ENCODE results near the gene SLC6A7.

Gene SLC6A7

GRCh38 chr5:150159031-150159430 is 30.8 kb upstream of the SLC6A7 start:
- no peak for TF ChIP-seq JUND (IDR thresholded peaks at IDR 0.05; ENCODE audit: low read depth)
- in situ Hi-C loops (cut with HindIII; ENCODE audit: low pct_unique_long_range_greater_than_20kb, low sequenced_read_pairs): no loop called here
- no peak for DNase-seq (ENCODE audit: low read depth in 1 of 2, low spot score in 1 of 2)

GRCh38 chr5:150159741-150160179 is 30.1 kb upstream of the SLC6A7 start:
- no peak for DNase-seq (ENCODE audit: low read depth in 1 of 2, low spot score in 1 of 2)
- no peak for TF ChIP-seq JUND (IDR thresholded peaks at IDR 0.05; ENCODE audit: low read depth)
- in situ Hi-C loops (cut with HindIII; ENCODE audit: low pct_unique_long_range_greater_than_20kb, low sequenced_read_pairs): no loop called here

- TF ChIP-seq JUND (IDR thresholded peaks at IDR 0.05; ENCODE audit: low read depth): no peak
- no peak for DNase-seq (ENCODE audit: low read depth in 1 of 2, low spot score in 1 of 2)
- in situ Hi-C loops (cut with HindIII; ENCODE audit: low pct_unique_long_range_greater_than_20kb, low sequenced_read_pairs): no loop called here
Observed at GRCh38 chr5:150160448-150161081, 29.3 kb upstream of the SLC6A7 start.

- in situ Hi-C loops (cut with HindIII; ENCODE audit: low pct_unique_long_range_greater_than_20kb, low sequenced_read_pairs): no loop called here
- TF ChIP-seq JUND (IDR thresholded peaks at IDR 0.05; ENCODE audit: low read depth): no peak
- DNase-seq (ENCODE audit: low read depth in 1 of 2, low spot score in 1 of 2): peak; percentile 86 to 89
Observed at GRCh38 chr5:150161242-150162141, 28.4 kb upstream of the SLC6A7 start.

- in situ Hi-C loops (cut with HindIII; ENCODE audit: low pct_unique_long_range_greater_than_20kb, low sequenced_read_pairs): no loop called here
- no peak for DNase-seq (ENCODE audit: low read depth in 1 of 2, low spot score in 1 of 2)
- TF ChIP-seq JUND (IDR thresholded peaks at IDR 0.05; ENCODE audit: low read depth): no peak
Observed at GRCh38 chr5:150162142-150162513, 27.7 kb upstream of the SLC6A7 start.

GRCh38 chr5:150163035-150163434 is 26.8 kb upstream of the SLC6A7 start:
- no peak for DNase-seq (ENCODE audit: low read depth in 1 of 2, low spot score in 1 of 2)
- in situ Hi-C loops (cut with HindIII; ENCODE audit: low pct_unique_long_range_greater_than_20kb, low sequenced_read_pairs): no loop called here
- TF ChIP-seq JUND (IDR thresholded peaks at IDR 0.05; ENCODE audit: low read depth): no peak

- DNase-seq (ENCODE audit: low read depth in 1 of 2, low spot score in 1 of 2): no peak
- no peak for TF ChIP-seq JUND (IDR thresholded peaks at IDR 0.05; ENCODE audit: low read depth)
- in situ Hi-C loops (cut with HindIII; ENCODE audit: low pct_unique_long_range_greater_than_20kb, low sequenced_read_pairs): no loop called here
Observed at GRCh38 chr5:150163547-150164059, 26.3 kb upstream of the SLC6A7 start.

GRCh38 chr5:150164211-150164980 is 25.5 kb upstream of the SLC6A7 start:
- in situ Hi-C loops (cut with HindIII; ENCODE audit: low pct_unique_long_range_greater_than_20kb, low sequenced_read_pairs): no loop called here
- no peak for TF ChIP-seq JUND (IDR thresholded peaks at IDR 0.05; ENCODE audit: low read depth)
- DNase-seq (ENCODE audit: low read depth in 1 of 2, low spot score in 1 of 2): no peak

GRCh38 chr5:150166037-150166649 is 23.7 kb upstream of the SLC6A7 start:
- in situ Hi-C loops (cut with HindIII; ENCODE audit: low pct_unique_long_range_greater_than_20kb, low sequenced_read_pairs): no loop called here
- no peak for TF ChIP-seq JUND (IDR thresholded peaks at IDR 0.05; ENCODE audit: low read depth)
- DNase-seq (ENCODE audit: low read depth in 1 of 2, low spot score in 1 of 2): no peak

GRCh38 chr5:150166650-150167511 is 23.0 kb upstream of the SLC6A7 start, which contains the start of gene CDX1:
Gene CDX1 (plus strand): TSS chr5:150166778. CDS start chr5:150166877, 99 bp downstream.
- in situ Hi-C loops (cut with HindIII; ENCODE audit: low pct_unique_long_range_greater_than_20kb, low sequenced_read_pairs): no loop called here
- TF ChIP-seq JUND (IDR thresholded peaks at IDR 0.05; ENCODE audit: low read depth): no peak
- DNase-seq (ENCODE audit: low read depth in 1 of 2, low spot score in 1 of 2): no peak

GRCh38 chr5:150167512-150167850 is 22.4 kb upstream of the SLC6A7 start:
- in situ Hi-C loops (cut with HindIII; ENCODE audit: low pct_unique_long_range_greater_than_20kb, low sequenced_read_pairs): no loop called here
- no peak for DNase-seq (ENCODE audit: low read depth in 1 of 2, low spot score in 1 of 2)
- TF ChIP-seq JUND (IDR thresholded peaks at IDR 0.05; ENCODE audit: low read depth): no peak

Measured in T47D (cell line).